ENCODE data around the gene NFATC4.
A peak's percentile ranks its signal among the peaks of the same experiment; 100 is the strongest.
"Not testable (repeated sequence)": the region's sequence is repeated elsewhere in the genome, so short reads cannot be mapped to it uniquely, and the experiment has no call there.

Gene NFATC4

GRCh38 chr14:24367514-24368211 lies at the start of gene NFATC4:
NFATC4 (plus strand) TSS chr14:24368184; CDS start chr14:24368341, 157 bp downstream.
- DNase-seq, result peak; percentile 94

DNA sequence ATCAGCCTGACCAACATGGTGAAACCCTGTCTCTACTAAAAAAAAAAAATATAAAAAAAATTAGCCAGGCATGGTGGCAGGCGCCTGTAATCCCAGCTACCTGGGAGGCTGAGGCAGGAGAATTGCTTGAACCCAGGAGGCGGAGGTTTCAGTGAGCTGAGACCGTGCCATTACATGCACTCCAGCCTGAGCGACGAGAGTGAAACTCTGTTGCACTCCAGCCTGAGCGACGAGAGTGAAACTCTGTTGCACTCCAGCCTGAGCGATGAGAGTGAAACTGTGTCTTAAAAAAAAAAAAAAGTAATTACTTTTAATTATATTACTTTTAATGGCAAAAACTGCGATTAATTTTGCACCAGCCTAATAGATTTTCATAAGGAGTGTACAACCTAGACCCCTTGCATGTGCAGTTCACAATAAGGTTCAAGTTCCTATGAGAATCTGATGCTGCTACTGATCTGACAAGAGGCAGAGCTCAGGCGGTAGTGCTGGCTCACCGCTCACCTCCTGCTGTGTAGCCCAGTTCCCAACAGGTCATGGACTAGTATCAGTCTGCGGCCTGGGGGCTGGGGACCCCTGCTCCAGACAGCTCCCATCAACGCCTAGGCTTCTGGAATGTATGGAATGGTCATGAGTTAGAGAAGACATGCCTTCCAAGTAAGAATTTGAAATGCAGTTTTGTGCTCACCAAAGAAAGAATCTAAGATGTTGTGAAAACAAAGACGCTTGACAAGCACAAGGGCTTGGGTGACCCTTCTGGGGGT lies 46.6 kb upstream of the NFATC4 start:
- no peak for DNase-seq

- DNase-seq, result no peak
Observed at GRCh38 chr14:24322672-24323071, 45.3 kb upstream of the NFATC4 start.

DNA sequence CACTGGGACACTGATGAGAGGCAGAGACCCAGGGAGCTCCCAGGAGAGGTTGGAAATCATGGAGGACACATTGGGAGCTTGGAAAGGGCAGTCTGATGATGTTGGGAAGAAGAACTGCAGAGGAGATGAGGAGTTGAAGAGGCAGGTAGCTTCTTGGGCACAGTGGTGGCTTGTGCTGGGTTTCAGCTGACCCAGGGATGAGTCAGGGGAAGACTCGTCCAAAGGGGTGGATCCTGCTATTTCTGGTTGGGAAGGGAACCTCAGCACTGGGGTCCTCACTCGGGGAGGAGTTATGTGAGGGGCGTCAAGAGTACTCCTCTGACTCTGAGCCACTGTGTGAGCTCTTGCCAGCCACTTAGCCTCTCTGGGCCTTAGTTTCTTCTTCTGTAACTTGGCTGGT lies 44.6 kb upstream of the NFATC4 start:
- no peak for DNase-seq

DNA sequence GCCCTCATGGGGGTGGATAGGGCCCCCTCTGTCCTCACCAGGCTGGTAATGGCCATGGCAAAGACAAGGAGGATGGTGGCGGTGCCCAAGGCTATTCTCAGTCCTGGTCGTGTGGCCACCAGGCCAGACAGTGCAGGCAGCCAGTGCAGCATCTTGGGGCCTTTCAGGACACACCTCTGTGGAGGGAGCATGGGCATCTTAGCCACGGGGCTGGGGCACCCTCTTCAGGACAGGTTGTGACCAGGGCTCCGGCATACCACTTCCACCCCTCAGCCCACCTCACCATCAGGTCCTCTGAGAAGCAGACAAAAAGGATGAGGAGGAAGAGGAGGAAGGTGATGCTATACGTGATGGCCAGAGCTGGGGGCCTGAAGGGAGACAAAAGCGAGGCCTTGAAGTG lies 44.0 kb upstream of the NFATC4 start:
- DNase-seq, result no peak

DNA sequence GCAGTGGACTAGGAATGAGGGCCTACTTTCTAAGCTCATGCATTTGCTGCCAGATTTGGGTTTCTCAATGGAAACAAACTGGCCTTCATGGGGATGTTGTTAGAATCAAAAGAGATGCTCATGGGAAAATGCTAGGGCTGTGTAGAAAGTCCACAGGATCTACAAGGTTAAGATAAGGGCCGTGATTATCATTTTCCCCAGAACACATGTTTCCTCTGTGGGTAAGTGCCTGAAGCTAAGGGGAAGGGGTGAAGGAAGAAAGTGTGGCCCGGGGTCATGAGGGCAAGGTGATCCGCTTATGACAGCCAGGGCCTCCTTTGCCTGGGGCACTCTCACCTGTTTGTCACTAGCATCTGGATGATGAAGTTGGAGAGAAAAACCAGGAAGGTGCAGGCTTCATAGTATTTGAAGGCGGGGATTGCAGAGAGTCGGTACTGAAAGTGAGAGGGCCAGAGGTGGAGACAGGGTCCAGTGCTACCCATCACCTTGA lies 42.9 kb upstream of the NFATC4 start:
- DNase-seq, result no peak

DNA sequence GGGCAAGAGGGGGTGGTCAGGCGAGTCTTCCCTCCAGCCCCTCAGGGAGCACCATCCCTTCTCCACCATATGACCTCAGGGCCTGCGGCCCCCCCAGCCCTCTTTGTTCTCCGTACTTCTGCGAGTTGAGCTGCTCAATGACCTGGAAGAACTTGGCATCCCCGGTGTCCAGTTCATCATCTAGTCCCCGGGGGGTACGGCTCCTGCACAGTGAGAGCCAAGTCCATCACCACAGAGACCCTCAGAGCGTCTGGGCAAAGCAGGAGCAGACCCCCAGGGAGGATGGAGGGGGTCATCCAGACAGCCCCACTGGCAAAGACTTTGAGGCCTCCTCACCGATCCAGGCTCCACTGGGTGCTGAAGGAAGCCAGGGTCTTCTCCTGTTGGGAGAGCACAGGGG lies 42.0 kb upstream of the NFATC4 start:
- DNase-seq, result no peak

GRCh38 chr14:24327303-24327702 lies 40.7 kb upstream of the NFATC4 start:
- DNase-seq, result no peak

- not testable (repeated sequence) for DNase-seq
Observed at GRCh38 chr14:24327914-24328313, 40.1 kb upstream of the NFATC4 start.

DNA sequence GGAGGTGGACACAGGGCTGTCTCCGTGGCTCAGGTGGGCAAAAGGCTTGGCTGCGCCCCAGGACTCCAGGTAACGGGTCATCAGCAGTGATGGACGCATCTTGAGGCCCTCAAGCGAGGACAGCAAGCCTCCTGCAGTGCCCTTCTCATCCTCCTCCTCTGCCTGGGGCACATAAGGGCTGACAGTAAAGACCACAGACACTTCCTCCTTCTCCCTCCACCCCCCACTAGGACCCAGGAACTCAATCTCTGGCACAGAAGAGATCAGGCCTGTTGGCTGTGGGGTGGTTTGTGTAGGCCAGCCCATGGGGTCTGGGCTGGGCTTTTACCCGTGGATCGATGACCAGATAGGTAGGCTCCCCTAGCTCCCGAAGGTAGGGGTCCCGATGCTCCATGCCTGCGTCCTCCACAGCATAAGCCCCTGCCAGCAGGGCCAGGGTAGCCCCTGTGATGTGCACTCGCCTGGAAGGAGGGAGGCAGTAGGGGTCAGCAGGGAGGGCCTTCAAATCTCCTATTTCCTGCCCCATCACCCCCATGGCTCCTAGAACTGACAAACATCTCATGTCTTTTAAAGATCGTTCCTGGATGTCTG lies 38.8 kb upstream of the NFATC4 start:
- DNase-seq, result no peak

- no peak for DNase-seq
Observed at GRCh38 chr14:24329736-24330135, 38.2 kb upstream of the NFATC4 start.

GRCh38 chr14:24330973-24331674 lies 36.9 kb upstream of the NFATC4 start:
- DNase-seq, result no peak

- no peak for DNase-seq
Observed at GRCh38 chr14:24331731-24332267, 36.2 kb upstream of the NFATC4 start.

GRCh38 chr14:24332268-24332993 lies 35.6 kb upstream of the NFATC4 start:
- DNase-seq, result peak; percentile 69

DNA sequence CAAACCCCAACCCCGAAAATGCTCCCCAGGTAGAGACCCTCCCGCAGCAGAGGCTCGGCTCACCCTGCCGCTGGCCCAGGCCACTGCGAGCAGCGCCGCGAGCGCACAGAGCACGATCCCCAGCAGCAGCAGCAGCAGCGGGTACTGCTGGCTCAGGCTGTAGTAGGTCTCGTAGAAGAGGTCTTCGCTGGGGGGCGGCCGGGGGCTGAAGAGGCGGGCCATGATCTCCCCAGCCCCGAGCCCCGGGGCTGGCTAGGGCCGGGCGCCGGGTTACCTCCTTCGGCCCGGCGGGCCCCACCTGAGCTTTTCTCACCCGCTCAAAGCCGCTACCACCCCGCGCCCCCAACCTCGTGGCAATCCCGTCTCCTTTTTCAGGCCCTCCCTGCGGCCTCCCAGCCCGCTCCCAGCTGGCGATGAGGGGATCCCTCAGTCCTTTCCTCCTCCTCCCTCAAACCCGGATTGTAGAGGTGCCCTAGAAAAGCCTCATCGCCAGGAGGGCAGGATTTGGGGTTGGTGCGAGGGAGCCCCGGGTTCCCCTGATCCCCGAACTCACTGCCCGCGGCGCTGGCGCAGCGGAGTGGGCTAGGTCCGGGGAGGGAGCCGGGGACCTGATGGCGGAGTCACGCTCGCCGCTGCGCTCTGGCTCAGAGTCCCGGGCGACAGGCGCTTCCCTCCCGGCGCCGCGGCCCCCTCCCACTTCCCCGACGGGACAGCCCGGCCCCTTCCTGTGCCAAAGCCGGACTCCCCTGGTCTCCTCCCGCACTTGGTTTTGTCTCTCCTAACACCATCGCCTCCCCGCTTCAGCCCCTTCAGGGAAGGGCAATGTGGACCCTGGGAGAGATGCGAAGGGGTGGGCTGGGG lies 33.3 kb upstream of the NFATC4 start, which contains the start of gene ADCY4:
ADCY4 (minus strand) TSS at position 641 of the 861 bp plus-strand sequence; CDS start at position 222, 419 bp downstream.
- DNase-seq, result no peak

- DNase-seq, result no peak
Observed at GRCh38 chr14:24335461-24336171, 32.4 kb upstream of the NFATC4 start.

- no peak for DNase-seq
Observed at GRCh38 chr14:24337144-24337823, 30.7 kb upstream of the NFATC4 start.

GRCh38 chr14:24337824-24338175 lies 30.2 kb upstream of the NFATC4 start:
- no peak for DNase-seq

DNA sequence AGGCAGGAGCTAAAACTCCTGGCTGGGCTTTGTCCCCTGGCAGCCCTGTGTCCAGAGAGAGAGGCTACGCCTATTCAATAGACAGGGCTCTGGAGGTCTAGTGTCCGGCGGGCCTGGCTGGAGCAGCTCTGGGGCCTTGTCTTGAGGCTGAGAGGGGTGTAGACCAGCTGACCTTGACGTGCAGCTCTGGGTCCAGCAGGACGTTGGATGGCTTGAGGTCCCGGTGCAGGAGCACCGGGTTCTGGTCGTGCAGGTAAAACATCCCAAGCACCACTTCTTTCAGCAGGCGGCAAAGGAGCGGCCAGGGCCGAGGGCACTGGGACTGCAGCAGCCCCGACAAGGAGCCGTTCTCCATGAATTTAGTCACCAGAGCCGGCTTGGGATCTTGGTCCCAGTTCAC lies 29.1 kb upstream of the NFATC4 start:
- DNase-seq, result no peak

All from NCI-H524 treated with DMSO at 0.1 percent for 48 hours (cell line).